Naive B cell (primary cell): ENCODE measurements around the gene CPT1B. TPM values are rescaled to one million over a fixed set of nuclear protein-coding genes. Genes with fewer than 3 reads are reported as not detected.
A peak's percentile ranks its signal among the peaks of the same experiment; 100 is the strongest.

ENCODE experiments used
- ATAC-seq, 2 donors: fragments of 150-1000 bp; cut with Tn5 transposase; 2 replicates each; pipeline ENCODE4 v1.10.0; 2021; ENCODE audit warnings: low read depth in 2 of 2, mild to moderate bottlenecking in 2 of 2, moderate library complexity in 2 of 2
- DNase-seq: peaks from one replicate; pipeline ENCODE4 v3.0.0; 2022
- H3K27ac Mint-ChIP-seq, 6 donors: one replicate each; pipeline ENCODE4 v1.8.0; 2020 to 2022; ENCODE audit warnings: mild to moderate bottlenecking in 6 of 6, mixed read lengths in 6 of 6, moderate library complexity in 5 of 6, inconsistent platforms in 2 of 6
- H3K27me3 Mint-ChIP-seq, 3 donors: one replicate each; pipeline ENCODE4 v1.8.0; 2021 to 2022; ENCODE audit warnings: mixed read lengths in 3 of 3, mild to moderate bottlenecking in 1 of 3
- H3K36me3 Mint-ChIP-seq, 2 donors: one replicate each; pipeline ENCODE4 v1.8.0; 2020 to 2022; ENCODE audit warnings: mixed read lengths in 2 of 2, inconsistent platforms in 1 of 2, mild to moderate bottlenecking in 1 of 2
- H3K4me1 Mint-ChIP-seq, 3 donors: one replicate each; pipeline ENCODE4 v1.8.0; 2020 to 2022; ENCODE audit warnings: mixed read lengths in 3 of 3, inconsistent platforms in 1 of 3, mild to moderate bottlenecking in 1 of 3, moderate library complexity in 1 of 3
- H3K4me3 Mint-ChIP-seq, 8 donors: one replicate each; pipeline ENCODE4 v1.8.0; 2020 to 2022; ENCODE audit warnings: mild to moderate bottlenecking in 8 of 8, mixed read lengths in 8 of 8, moderate library complexity in 8 of 8, inconsistent platforms in 2 of 8
- H3K9me3 Mint-ChIP-seq, 7 donors: one replicate each; pipeline ENCODE4 v1.8.0; 2020 to 2022; ENCODE audit warnings: mixed read lengths in 7 of 7, mild to moderate bottlenecking in 5 of 7, inconsistent platforms in 2 of 7, moderate library complexity in 1 of 7
- polyA plus RNA-seq, 6 donors: library from polyadenylated mRNA; unstranded; fragments of 300-500 nt; fragmentation: Illumina TruSeq; gene quantifications; one replicate each; pipeline ENCODE4 v1.2.3, GENCODE V29; 2021; ENCODE audit warnings: low read depth in 6 of 6

Gene CPT1B
- polyA plus RNA-seq, 6 donors from 2014 or later = 0.09 to 1.4 (median 1.00) TPM; not detected in 1

GRCh38 chr22:50606165-50606945 is 28.1 kb upstream of the CPT1B start:
- Mint-ChIP-seq H3K27me3 (peaks cover 21 to 86% (median 82%) of the 10 kb centered on the region in 3 donors), H3K9me3 (peaks cover 0 to 4% (median 0%) of the 10 kb centered on the region in 7 donors), H3K4me1 (peaks cover 8 to 13% (median 10%) of the 10 kb centered on the region in 3 donors), H3K36me3 (no peaks in the 10 kb centered on the region), H3K27ac (no peak overlapping the region), H3K4me3 (peak overlapping the region in 1 of 8 donors; percentile 55)
- DNase-seq (no peak), ATAC-seq (no peak)

DNA sequence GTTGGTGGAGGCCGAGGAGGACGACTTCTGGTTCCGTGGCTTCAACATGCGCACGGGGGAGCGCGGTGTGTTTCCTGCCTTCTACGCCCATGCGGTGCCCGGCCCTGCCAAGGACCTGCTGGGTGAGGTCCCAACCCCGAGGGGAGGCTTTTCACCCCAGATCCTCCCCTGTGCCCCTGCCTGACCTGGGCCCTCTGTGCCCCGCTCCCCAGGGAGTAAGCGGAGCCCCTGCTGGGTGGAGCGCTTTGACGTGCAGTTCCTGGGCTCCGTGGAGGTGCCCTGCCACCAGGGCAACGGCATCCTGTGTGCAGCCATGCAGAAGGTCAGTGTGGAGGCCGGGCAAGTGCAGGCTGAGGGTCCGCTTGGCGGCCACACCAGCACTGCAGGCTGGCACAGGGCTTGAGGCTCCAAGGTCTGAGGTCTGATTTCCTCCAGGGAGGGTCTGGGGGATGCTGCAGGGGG is 27.4 kb upstream of the CPT1B start:
- Mint-ChIP-seq H3K4me3 (no peak overlapping the region), H3K36me3 (no peaks in the 10 kb centered on the region), H3K4me1 (peaks cover 8 to 13% (median 10%) of the 10 kb centered on the region in 3 donors), H3K9me3 (peaks cover 0 to 4% (median 0%) of the 10 kb centered on the region in 7 donors), H3K27ac (no peak overlapping the region), H3K27me3 (peaks cover 21 to 79% (median 76%) of the 10 kb centered on the region in 3 donors)
- no peak for ATAC-seq
- DNase-seq = no peak

GRCh38 chr22:50605002-50605612 is 26.9 kb upstream of the CPT1B start:
- H3K4me1 Mint-ChIP-seq = peaks cover 8 to 13% (median 10%) of the 10 kb centered on the region in 3 donors
- ATAC-seq (no peak), DNase-seq (no peak)
- H3K27ac Mint-ChIP-seq = no peak overlapping the region
- H3K9me3 Mint-ChIP-seq = peaks cover 0 to 4% (median 0%) of the 10 kb centered on the region in 7 donors
- H3K36me3 Mint-ChIP-seq = no peaks in the 10 kb centered on the region
- peaks cover 21 to 75% (median 71%) of the 10 kb centered on the region in 3 donors for H3K27me3 Mint-ChIP-seq
- H3K4me3 Mint-ChIP-seq = no peak overlapping the region

DNA sequence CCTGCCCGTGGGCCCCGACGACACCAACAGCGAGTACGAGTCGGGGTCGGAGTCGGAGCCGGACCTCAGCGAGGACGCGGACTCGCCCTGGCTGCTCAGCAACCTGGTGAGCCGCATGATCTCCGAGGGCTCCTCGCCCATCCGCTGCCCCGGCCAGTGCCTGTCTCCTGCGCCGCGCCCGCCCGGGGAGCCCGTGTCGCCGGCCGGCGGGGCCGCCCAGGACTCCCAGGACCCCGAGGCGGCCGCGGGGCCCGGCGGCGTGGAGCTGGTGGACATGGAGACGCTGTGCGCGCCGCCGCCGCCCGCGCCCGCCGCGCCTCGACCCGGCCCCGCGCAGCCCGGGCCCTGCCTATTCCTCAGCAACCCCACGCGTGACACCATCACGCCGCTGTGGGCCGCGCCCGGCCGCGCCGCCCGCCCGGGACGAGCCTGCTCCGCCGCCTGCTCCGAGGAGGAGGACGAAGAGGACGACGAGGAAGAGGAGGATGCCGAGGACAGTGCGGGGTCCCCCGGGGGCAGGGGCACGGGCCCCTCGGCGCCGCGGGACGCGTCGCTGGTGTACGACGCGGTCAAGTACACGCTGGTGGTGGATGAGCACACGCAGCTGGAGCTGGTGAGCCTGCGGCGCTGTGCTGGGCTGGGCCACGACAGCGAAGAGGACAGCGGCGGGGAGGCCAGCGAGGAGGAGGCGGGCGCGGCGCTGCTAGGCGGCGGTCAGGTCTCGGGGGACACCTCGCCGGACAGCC is 26.2 kb upstream of the CPT1B start:
- ATAC-seq (no peak), DNase-seq (no peak)
- H3K9me3 Mint-ChIP-seq = peaks cover 0 to 4% (median 0%) of the 10 kb centered on the region in 7 donors
- H3K27ac Mint-ChIP-seq = no peak overlapping the region
- peaks cover 24 to 75% (median 70%) of the 10 kb centered on the region in 3 donors for H3K27me3 Mint-ChIP-seq
- H3K36me3 Mint-ChIP-seq = no peaks in the 10 kb centered on the region
- H3K4me1 Mint-ChIP-seq = peaks cover 8 to 18% (median 10%) of the 10 kb centered on the region in 3 donors
- H3K4me3 Mint-ChIP-seq = no peak overlapping the region

DNA sequence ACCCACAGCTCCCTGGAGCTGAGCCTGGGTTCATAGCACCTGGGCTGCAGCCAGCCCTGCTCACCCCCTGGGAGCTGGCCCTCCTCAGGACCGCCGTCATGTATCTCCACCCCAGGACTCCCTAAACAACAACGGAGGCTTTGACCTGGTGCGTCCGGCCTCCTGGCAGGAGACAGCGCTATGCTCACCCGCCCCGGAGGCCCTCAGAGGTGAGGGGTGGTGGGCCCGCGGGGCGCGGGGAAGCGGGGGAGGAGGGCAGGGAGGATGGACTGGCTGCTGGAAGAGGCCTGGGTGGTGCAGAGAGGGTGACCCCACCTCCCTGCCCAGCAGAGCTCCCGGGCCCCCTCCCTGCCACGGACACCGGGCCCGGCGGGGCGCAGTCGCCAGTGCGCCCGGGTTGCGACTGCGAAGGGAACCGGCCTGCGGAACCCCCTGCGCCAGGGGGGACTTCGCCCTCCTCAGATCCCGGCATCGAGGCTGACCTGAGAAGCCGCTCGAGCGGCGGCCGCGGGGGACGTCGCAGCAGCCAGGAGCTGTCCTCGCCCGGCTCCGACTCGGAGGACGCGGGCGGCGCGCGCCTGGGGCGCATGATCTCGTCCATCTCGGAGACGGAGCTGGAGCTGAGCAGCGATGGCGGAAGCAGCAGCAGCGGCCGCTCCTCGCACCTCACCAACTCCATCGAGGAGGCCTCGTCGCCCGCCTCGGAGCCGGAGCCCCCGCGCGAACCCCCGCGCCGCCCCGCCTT is 25.5 kb upstream of the CPT1B start:
- ATAC-seq (no peak), DNase-seq (no peak)
- Mint-ChIP-seq H3K27ac (no peak overlapping the region), H3K4me3 (no peak overlapping the region), H3K27me3 (peaks cover 24 to 68% (median 63%) of the 10 kb centered on the region in 3 donors), H3K4me1 (peaks cover 8 to 18% (median 10%) of the 10 kb centered on the region in 3 donors), H3K9me3 (peaks cover 0 to 4% (median 0%) of the 10 kb centered on the region in 7 donors), H3K36me3 (no peaks in the 10 kb centered on the region)

DNA sequence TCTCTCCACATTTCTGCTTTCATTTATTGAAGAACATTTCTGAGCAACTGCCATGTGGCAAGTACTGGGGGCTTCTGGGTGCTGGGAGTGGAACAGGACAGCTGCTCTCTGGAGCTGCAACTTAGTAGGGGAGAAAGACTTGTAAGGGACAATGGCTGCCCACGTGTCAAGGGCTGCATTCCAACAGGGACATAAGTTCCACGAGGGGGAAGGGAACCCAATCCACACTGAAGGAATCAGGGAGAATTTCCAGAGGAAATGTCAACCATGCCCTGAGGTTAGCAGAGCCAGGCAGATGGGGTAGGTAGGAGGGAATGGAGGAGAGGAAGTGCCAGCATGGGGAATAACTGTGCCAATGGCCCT is 24.1 kb upstream of the CPT1B start:
- ATAC-seq (no peak), DNase-seq (no peak)
- H3K27ac Mint-ChIP-seq = no peak overlapping the region
- peaks cover 3% of the 10 kb centered on the region in 2 donors for H3K36me3 Mint-ChIP-seq
- peak overlapping the region in 7 of 8 donors; percentile 46 to 90 (median 73) for H3K4me3 Mint-ChIP-seq
- H3K27me3 Mint-ChIP-seq = peaks cover 25 to 69% (median 53%) of the 10 kb centered on the region in 3 donors
- peaks cover 0 to 4% (median 0%) of the 10 kb centered on the region in 7 donors for H3K9me3 Mint-ChIP-seq
- H3K4me1 Mint-ChIP-seq = peaks cover 8 to 18% (median 10%) of the 10 kb centered on the region in 3 donors

- peaks cover 0 to 4% (median 0%) of the 10 kb centered on the region in 7 donors for H3K9me3 Mint-ChIP-seq
- no peak for ATAC-seq
- H3K27me3 Mint-ChIP-seq = peaks cover 22 to 69% (median 53%) of the 10 kb centered on the region in 3 donors
- H3K4me1 Mint-ChIP-seq = peaks cover 8 to 18% (median 10%) of the 10 kb centered on the region in 3 donors
- peak overlapping the region; percentile 51 to 90 (median 76) for H3K4me3 Mint-ChIP-seq
- peak overlapping the region in 2 of 6 donors; percentile 8 to 72 for H3K27ac Mint-ChIP-seq
- DNase-seq = no peak
- H3K36me3 Mint-ChIP-seq = peaks cover 8% of the 10 kb centered on the region in 2 donors
These were observed 23.6 kb upstream of the CPT1B start for GRCh38 chr22:50601669-50602337.

DNA sequence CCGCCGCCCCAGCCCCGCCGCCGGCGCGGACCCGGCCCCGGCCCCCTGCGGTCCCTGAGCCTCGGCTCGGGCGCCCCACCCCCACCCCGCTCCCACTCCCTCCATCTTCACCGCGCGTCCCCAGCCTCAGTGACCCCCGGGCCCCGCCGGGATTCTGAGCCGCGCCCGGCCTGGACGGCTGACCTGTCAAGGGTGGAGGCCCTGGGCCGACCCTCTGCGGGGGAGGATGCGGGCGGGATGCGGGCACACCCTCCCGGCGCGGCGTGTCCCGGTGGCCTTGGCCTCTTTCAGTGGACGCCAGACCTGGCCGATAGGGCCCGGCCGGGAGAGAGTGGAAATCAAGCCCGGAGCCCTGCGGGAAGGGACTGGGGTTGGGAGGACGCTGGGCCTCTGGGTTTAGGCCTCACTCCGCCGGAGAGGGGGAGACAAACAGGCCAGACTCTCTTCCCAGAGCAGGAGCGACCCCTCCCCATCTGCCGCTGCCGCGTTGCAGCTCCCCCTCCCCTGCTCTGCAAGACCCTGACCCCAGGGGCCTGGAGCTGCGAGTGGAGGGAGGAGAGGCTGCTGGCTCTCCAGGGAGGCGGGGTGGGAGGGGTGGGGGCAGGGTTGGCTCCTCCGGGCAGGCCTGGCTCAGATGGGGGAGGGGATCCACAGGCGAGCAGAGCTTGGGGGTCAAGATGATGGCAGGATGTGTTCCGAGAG is 22.9 kb upstream of the CPT1B start:
- peaks cover 22 to 66% (median 48%) of the 10 kb centered on the region in 3 donors for H3K27me3 Mint-ChIP-seq
- peaks cover 8 to 18% (median 10%) of the 10 kb centered on the region in 3 donors for H3K4me1 Mint-ChIP-seq
- DNase-seq (no peak), ATAC-seq (no peak)
- peak overlapping the region; percentile 51 to 90 (median 76) for H3K4me3 Mint-ChIP-seq
- H3K27ac Mint-ChIP-seq = no peak overlapping the region
- peaks cover 0 to 4% (median 0%) of the 10 kb centered on the region in 7 donors for H3K9me3 Mint-ChIP-seq
- H3K36me3 Mint-ChIP-seq = peaks cover 11 to 12% of the 10 kb centered on the region in 2 donors

- Mint-ChIP-seq H3K4me1 (peaks cover 8 to 18% (median 10%) of the 10 kb centered on the region in 3 donors), H3K9me3 (peaks cover 0 to 4% (median 0%) of the 10 kb centered on the region in 7 donors), H3K4me3 (peak within 1 kb of the TSS; percentile 51 to 90 (median 76)), H3K27me3 (peaks cover 22 to 60% (median 44%) of the 10 kb centered on the region in 3 donors), H3K27ac (peak within 1 kb of the TSS in 3 of 6 donors; percentile 36 to 90 (median 42)), H3K36me3 (peaks cover 11 to 12% of the 10 kb centered on the region in 2 donors)
- DNase-seq (no peak), ATAC-seq (peak; percentile 46 to 57)
These were observed 22.3 kb upstream of the CPT1B start, which contains the start of gene MAPK8IP2 for GRCh38 chr22:50600538-50600937. MAPK8IP2 (plus strand) TSS chr22:50600793; CDS start chr22:50600819, 26 bp downstream.

DNA sequence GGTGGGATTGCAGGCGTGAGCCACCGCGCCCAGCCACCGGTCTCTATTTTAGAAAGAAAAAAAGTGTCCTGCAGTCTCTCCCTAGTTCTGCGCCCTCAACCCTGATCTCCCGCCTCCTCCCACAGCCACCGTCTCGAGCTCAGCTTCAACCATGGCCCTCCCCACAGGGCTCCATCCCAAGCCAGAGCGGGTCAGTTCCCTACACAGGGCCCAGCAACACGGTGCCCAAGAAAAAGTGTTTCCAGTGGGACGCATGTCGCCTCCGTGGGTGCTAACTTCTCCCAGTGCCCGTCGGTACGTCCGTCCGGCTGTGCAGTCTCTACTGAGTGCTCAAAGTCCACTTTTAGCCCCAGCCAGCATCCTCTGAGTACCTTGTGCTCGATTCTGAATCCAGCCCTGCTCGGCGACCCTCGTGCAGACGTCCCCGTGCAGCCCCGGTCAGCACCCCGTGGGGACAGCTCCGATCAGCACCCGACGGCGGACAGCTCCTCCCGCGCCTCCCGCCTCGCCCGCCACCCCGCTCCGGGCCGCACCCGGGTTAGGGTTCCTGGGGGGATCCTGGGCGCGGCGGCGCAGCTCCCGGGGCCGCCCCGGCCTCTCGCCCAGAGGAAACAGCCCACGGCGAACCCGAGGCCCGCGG is 21.7 kb upstream of the CPT1B start:
- ATAC-seq (peak; percentile 86 to 87), DNase-seq (peak; percentile 61)
- Mint-ChIP-seq H3K27ac (peak overlapping the region in 3 of 6 donors; percentile 36 to 90 (median 42)), H3K4me1 (peaks cover 8 to 18% (median 10%) of the 10 kb centered on the region in 3 donors), H3K4me3 (peak overlapping the region; percentile 12 to 80 (median 58)), H3K9me3 (peaks cover 0 to 4% (median 0%) of the 10 kb centered on the region in 7 donors), H3K27me3 (peaks cover 22 to 54% (median 38%) of the 10 kb centered on the region in 3 donors), H3K36me3 (peaks cover 11 to 12% of the 10 kb centered on the region in 2 donors)

GRCh38 chr22:50597097-50597496 is 18.9 kb upstream of the CPT1B start:
- peaks cover 6 to 12% (median 7%) of the 10 kb centered on the region in 3 donors for H3K4me1 Mint-ChIP-seq
- DNase-seq (no peak), ATAC-seq (no peak)
- peaks cover 13 to 34% (median 21%) of the 10 kb centered on the region in 3 donors for H3K27me3 Mint-ChIP-seq
- H3K4me3 Mint-ChIP-seq = no peak overlapping the region
- peaks cover 11 to 12% of the 10 kb centered on the region in 2 donors for H3K36me3 Mint-ChIP-seq
- no peak overlapping the region for H3K27ac Mint-ChIP-seq
- H3K9me3 Mint-ChIP-seq = peaks cover 0 to 4% (median 0%) of the 10 kb centered on the region in 7 donors
